Left ventricle myocardium inferior (tissue), 1 donor: ENCODE measurements around the gene CAMSAP3. TPM values are rescaled to one million over a fixed set of nuclear protein-coding genes. Genes with fewer than 3 reads are reported as not detected.

Source experiments
- DNase-seq: peaks from one replicate; pipeline ENCODE4 v3.0.0-alpha.2; 2020
- H3K27ac ChIP-seq: fragments of 200-600 bp; replicated peaks from 2 replicates; pipeline ENCODE4 v1.8.0; 2021
- H3K27me3 ChIP-seq: fragments of 200-600 bp; 2 replicates; pipeline ENCODE4 v1.8.0; 2021; ENCODE audit warnings: low read depth
- H3K36me3 ChIP-seq: fragments of 200-600 bp; 2 replicates; pipeline ENCODE4 v1.8.0; 2021
- H3K4me1 ChIP-seq: fragments of 200-600 bp; 2 replicates; pipeline ENCODE4 v1.8.0; 2021
- H3K4me3 ChIP-seq: fragments of 200-600 bp; 2 replicates; pipeline ENCODE4 v1.8.0; 2021; ENCODE audit warnings: mild to moderate bottlenecking, moderate library complexity
- H3K9me3 ChIP-seq: fragments of 200-600 bp; replicated peaks from 2 replicates; pipeline ENCODE4 v1.8.0; 2021
- CTCF ChIP-seq: fragments of 200-600 bp; IDR thresholded peaks from 2 replicates; pipeline ENCODE4 v1.8.0; 2021; ENCODE audit warnings: antibody characterized with exemption, mild to moderate bottlenecking, borderline replicate concordance
- intact Hi-C: fragments of 100-400 bp; cut with micrococcal nuclease; formaldehyde crosslinking; loops from one replicate; pipeline ENCODE4 v1.11.0; 2022
- total RNA-seq: library from RNA; stranded (reverse); fragmentation: NEBNext Ultra II Directional; extraction: Animal tissue kit (Norgen Biotek cat#: 25700); gene quantifications from one replicate; pipeline ENCODE4 v1.2.1, GENCODE V29; 2021
- donor health status: DM: no; HTN: yes; CAD: no; lungs with severe emphysema.

Gene CAMSAP3
- total RNA-seq, 1 donor from 2014 or later, result 0.60 TPM

- Histone ChIP-seq H3K4me3 (no peak overlapping the region), H3K9me3 (no peaks in the 10 kb centered on the region), H3K4me1 (no peaks in the 10 kb centered on the region), H3K27me3 (peaks cover 38% of the 10 kb centered on the region), H3K36me3 (no peaks in the 10 kb centered on the region), H3K27ac (no peak overlapping the region)
- no peak for TF ChIP-seq CTCF
- intact Hi-C loops, result no loop called here
- DNase-seq, result no peak
These were observed 12.4 kb downstream of the CAMSAP3 start for GRCh38 chr19:7607874-7608560.

- Histone ChIP-seq H3K27me3 (peaks cover 12% of the 10 kb centered on the region), H3K9me3 (no peaks in the 10 kb centered on the region)
- no peak for DNase-seq
These were observed 15.0 kb downstream of the CAMSAP3 start for GRCh38 chr19:7610491-7611240.

GRCh38 chr19:7611541-7612279 lies 16.0 kb downstream of the CAMSAP3 start:
- intact Hi-C loops, result no loop called here
- H3K27me3 ChIP-seq, result peaks cover 7% of the 10 kb centered on the region
- H3K4me1 ChIP-seq, result no peaks in the 10 kb centered on the region
- no peak overlapping the region for H3K4me3 ChIP-seq
- no peak for DNase-seq
- no peak for TF ChIP-seq CTCF
- no peaks in the 10 kb centered on the region for H3K9me3 ChIP-seq
- no peaks in the 10 kb centered on the region for H3K36me3 ChIP-seq
- H3K27ac ChIP-seq, result no peak overlapping the region

More at GRCh38 chr19:7610491-7611240, 15.0 kb downstream of the CAMSAP3 start:
- no peaks in the 10 kb centered on the region for H3K36me3 ChIP-seq
- no peak overlapping the region for H3K27ac ChIP-seq
- H3K4me1 ChIP-seq, result no peaks in the 10 kb centered on the region
- no peak for TF ChIP-seq CTCF
- H3K4me3 ChIP-seq, result no peak overlapping the region
- intact Hi-C loops, result no loop called here

- Histone ChIP-seq H3K4me1 (no peaks in the 10 kb centered on the region), H3K9me3 (no peaks in the 10 kb centered on the region), H3K27ac (no peak overlapping the region), H3K4me3 (no peak overlapping the region), H3K27me3 (no peaks in the 10 kb centered on the region), H3K36me3 (no peaks in the 10 kb centered on the region)
- DNase-seq, result no peak
- TF ChIP-seq CTCF, result no peak
- intact Hi-C loops, result no loop called here
These were observed 16.9 kb downstream of the CAMSAP3 start for GRCh38 chr19:7612282-7613274.
